IMR-90 (cell line): ENCODE measurements around the gene ATP11A.

Experiments
- BHLHE40 ChIP-seq: fragments of 150-350 bp; IDR thresholded peaks from 2 replicates; pipeline ENCODE4 v1.6.1; 2016; ENCODE audit warnings: mild to moderate bottlenecking, low read depth, low read length
- CEBPB ChIP-seq: IDR thresholded peaks from 2 replicates; pipeline ENCODE4 v1.6.1; 2012; ENCODE audit warnings: low read depth, low read length, improper control_type of control experiment
- CHD1 ChIP-seq: IDR thresholded peaks from 2 replicates; pipeline ENCODE4 v1.6.1; 2012; ENCODE audit warnings: low read depth, low read length, improper control_type of control experiment
- FOS ChIP-seq: fragments of 150-350 bp; IDR thresholded peaks from 2 replicates; pipeline ENCODE4 v1.6.1; 2016; ENCODE audit warnings: low read depth, low read length
- MAFK ChIP-seq: IDR thresholded peaks from 2 replicates; pipeline ENCODE4 v1.6.1; 2012; ENCODE audit warnings: low read depth, low read length, improper control_type of control experiment
- MXI1 ChIP-seq: IDR thresholded peaks from 2 replicates; pipeline ENCODE4 v1.6.1; 2012; ENCODE audit warnings: low read depth, mild to moderate bottlenecking, low read length, moderate library complexity, borderline replicate concordance
- NFE2L2 ChIP-seq: fragments of 150-350 bp; IDR thresholded peaks from 2 replicates; pipeline ENCODE4 v1.6.1; 2016; ENCODE audit warnings: low read depth, mild to moderate bottlenecking, low read length
- POLR2A ChIP-seq: IDR thresholded peaks from 2 replicates; pipeline ENCODE4 v1.6.1; 2012; ENCODE audit warnings: mild to moderate bottlenecking, low read depth, low read length
- RAD21 ChIP-seq: IDR thresholded peaks from 2 replicates; pipeline ENCODE4 v1.6.1; 2012; ENCODE audit warnings: low read length, improper control_type of control experiment
- RFX5 ChIP-seq: IDR thresholded peaks from 2 replicates; pipeline ENCODE4 v1.8.0; 2012; ENCODE audit warnings: low read depth, mild to moderate bottlenecking, low read length, moderate library complexity
- SMC3 ChIP-seq: fragments of 150-350 bp; IDR thresholded peaks from 2 replicates; pipeline ENCODE4 v1.6.1; 2016; ENCODE audit warnings: low read depth, mild to moderate bottlenecking, antibody characterized with exemption, low read length, moderate library complexity
- TF ChIP-seq, protein P1 (sequence below): conservative IDR thresholded peaks from 2 replicates; pipeline ENCODE4 v1.5.1; 2012; ENCODE audit warnings: mild to moderate bottlenecking, low read depth, low read length, improper control_type of control experiment
- TF ChIP-seq, protein P2 (sequence below): fragments of 150-350 bp; IDR thresholded peaks from 2 replicates; pipeline ENCODE4 v1.6.1; 2016; ENCODE audit warnings: low read depth, mild to moderate bottlenecking, low read length, moderate library complexity, borderline replicate concordance

DNA sequence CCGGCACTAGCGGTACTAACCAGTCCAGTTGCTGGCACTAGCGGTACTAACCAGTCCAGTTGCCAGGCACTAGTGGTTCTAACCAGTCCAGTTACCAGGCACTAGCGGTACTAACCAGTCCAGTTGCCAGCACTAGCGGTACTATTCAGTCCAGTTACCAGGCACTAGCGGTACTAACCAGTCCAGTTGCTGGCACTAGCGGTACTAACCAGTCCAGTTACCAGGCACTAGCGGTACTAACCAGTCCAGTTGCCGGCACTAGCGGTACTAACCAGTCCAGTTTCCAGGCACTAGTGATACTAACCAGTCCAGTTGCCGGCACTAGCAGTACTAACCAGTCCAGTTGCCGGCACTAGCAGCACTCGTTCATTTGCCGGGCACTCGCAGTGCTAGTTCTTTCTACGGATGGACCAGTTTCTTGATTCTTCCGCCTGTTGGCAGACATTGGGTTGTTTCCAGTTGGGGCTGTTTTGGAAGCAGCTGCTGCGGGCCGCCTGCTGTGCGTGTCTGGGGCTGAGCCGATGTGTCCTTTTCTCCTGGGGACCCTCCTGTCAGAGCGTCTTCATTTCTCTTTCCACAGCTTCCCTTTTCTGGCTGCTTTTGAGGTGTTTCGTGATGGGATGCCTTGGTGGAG is 155.8 kb downstream of the ATP11A start:
- TF ChIP-seq MAFK (no peak), POLR2A (no peak), SMC3 (no peak), RAD21 (no peak), BHLHE40 (no peak), FOS (no peak), NFE2L2 (no peak), MXI1 (no peak), CHD1 (no peak), RFX5 (no peak), CEBPB (no peak)
- TF ChIP-seq, protein P1, sequence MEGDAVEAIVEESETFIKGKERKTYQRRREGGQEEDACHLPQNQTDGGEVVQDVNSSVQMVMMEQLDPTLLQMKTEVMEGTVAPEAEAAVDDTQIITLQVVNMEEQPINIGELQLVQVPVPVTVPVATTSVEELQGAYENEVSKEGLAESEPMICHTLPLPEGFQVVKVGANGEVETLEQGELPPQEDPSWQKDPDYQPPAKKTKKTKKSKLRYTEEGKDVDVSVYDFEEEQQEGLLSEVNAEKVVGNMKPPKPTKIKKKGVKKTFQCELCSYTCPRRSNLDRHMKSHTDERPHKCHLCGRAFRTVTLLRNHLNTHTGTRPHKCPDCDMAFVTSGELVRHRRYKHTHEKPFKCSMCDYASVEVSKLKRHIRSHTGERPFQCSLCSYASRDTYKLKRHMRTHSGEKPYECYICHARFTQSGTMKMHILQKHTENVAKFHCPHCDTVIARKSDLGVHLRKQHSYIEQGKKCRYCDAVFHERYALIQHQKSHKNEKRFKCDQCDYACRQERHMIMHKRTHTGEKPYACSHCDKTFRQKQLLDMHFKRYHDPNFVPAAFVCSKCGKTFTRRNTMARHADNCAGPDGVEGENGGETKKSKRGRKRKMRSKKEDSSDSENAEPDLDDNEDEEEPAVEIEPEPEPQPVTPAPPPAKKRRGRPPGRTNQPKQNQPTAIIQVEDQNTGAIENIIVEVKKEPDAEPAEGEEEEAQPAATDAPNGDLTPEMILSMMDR = no peak
- TF ChIP-seq, protein P2, sequence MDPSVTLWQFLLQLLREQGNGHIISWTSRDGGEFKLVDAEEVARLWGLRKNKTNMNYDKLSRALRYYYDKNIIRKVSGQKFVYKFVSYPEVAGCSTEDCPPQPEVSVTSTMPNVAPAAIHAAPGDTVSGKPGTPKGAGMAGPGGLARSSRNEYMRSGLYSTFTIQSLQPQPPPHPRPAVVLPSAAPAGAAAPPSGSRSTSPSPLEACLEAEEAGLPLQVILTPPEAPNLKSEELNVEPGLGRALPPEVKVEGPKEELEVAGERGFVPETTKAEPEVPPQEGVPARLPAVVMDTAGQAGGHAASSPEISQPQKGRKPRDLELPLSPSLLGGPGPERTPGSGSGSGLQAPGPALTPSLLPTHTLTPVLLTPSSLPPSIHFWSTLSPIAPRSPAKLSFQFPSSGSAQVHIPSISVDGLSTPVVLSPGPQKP = no peak
